Activated B cell treated with CpG ODN at 0.5 μM for 24 hours (primary cell): ENCODE measurements around the gene HSF2BP. TPM values are rescaled to one million over a fixed set of nuclear protein-coding genes. Genes with fewer than 3 reads are reported as not detected.
"Not testable (repeated sequence)": the region's sequence is repeated elsewhere in the genome, so short reads cannot be mapped to it uniquely, and the experiment has no call there.

ENCODE experiments used
- ATAC-seq: fragments of 200-7000 bp; cut with Tn5 transposase; one replicate; pipeline ENCODE4 v1.10.0; 2021; ENCODE audit warnings: low read depth, mild to moderate bottlenecking, moderate library complexity
- CTCF ChIA-PET: fragments of 350-600 bp; sonication (Branson Sonifier 250); formaldehyde crosslinking; loops from one replicate; lab custom pipeline; 2021; ENCODE audit warnings: antibody characterized with exemption; lab: Charles Lee
- POLR2A ChIA-PET: fragments of 350-600 bp; sonication (Branson Sonifier 250); formaldehyde crosslinking; loops from one replicate; lab custom pipeline; 2021; ENCODE audit warnings: antibody characterized with exemption; lab: Charles Lee
- DNase-seq: peaks from one replicate; pipeline ENCODE4 v3.0.0; 2022
- H3K27ac Mint-ChIP-seq: one replicate; pipeline ENCODE4 v1.8.0; 2020; ENCODE audit warnings: mixed read lengths
- H3K27me3 Mint-ChIP-seq: one replicate; pipeline ENCODE4 v1.8.0; 2021; ENCODE audit warnings: mixed read lengths
- H3K36me3 Mint-ChIP-seq: one replicate; pipeline ENCODE4 v1.8.0; 2021; ENCODE audit warnings: low read depth, mixed read lengths
- H3K4me1 Mint-ChIP-seq: one replicate; pipeline ENCODE4 v1.8.0; 2021; ENCODE audit warnings: mixed read lengths
- H3K4me3 Mint-ChIP-seq: one replicate; pipeline ENCODE4 v1.8.0; 2020; ENCODE audit warnings: mild to moderate bottlenecking, mixed read lengths
- H3K9me3 Mint-ChIP-seq: one replicate; pipeline ENCODE4 v1.8.0; 2020; ENCODE audit warnings: mixed read lengths
- intact Hi-C: fragments of 100-400 bp; cut with micrococcal nuclease; formaldehyde crosslinking; loops from one replicate; pipeline ENCODE4 v1.15.1; 2024
- total RNA-seq: library from RNA; stranded (reverse); gene quantifications from 2 replicates; pipeline ENCODE4 v1.2.3, GENCODE V29; 2022

HSF2BP gene
- total RNA-seq, 1 donor from 2014 or later = 0.58 TPM

DNA sequence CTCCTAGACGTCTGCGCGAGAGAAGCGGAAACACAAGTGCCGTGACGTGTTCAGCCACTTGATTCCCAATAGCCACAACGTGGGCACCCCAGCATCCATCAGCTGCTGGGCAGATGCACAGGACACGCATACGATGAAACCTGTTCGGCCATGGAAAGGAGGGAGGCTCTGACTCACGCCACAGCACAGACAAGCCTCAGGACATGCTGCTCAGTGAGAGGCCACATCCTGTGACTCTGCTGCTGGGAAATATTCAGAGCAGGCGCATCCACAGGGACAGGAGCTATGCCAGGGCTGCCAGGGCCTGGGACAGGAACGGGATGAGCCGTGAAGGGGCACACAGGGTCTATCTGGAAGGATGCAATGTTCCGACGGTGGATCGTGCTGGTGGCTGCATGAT lies 171.1 kb downstream of the HSF2BP start:
- DNase-seq, H3K27me3 Mint-ChIP-seq, ATAC-seq, intact Hi-C loops, POLR2A ChIA-PET, H3K27ac Mint-ChIP-seq, CTCF ChIA-PET, H3K9me3 Mint-ChIP-seq, H3K4me3 Mint-ChIP-seq, H3K36me3 Mint-ChIP-seq, H3K4me1 Mint-ChIP-seq: not testable (repeated sequence)

- H3K4me3 Mint-ChIP-seq, H3K9me3 Mint-ChIP-seq, DNase-seq, H3K27me3 Mint-ChIP-seq, H3K4me1 Mint-ChIP-seq, H3K36me3 Mint-ChIP-seq, POLR2A ChIA-PET, ATAC-seq, H3K27ac Mint-ChIP-seq, CTCF ChIA-PET, intact Hi-C loops: not testable (repeated sequence)
Measured at GRCh38 chr21:43486051-43486450, 173.2 kb downstream of the HSF2BP start.

GRCh38 chr21:43485016-43485415 lies 174.3 kb downstream of the HSF2BP start:
- H3K9me3 Mint-ChIP-seq, H3K4me1 Mint-ChIP-seq, H3K27ac Mint-ChIP-seq, POLR2A ChIA-PET, H3K36me3 Mint-ChIP-seq, H3K27me3 Mint-ChIP-seq, ATAC-seq, intact Hi-C loops, CTCF ChIA-PET, DNase-seq, H3K4me3 Mint-ChIP-seq: not testable (repeated sequence)

- H3K4me3 Mint-ChIP-seq, ATAC-seq, H3K9me3 Mint-ChIP-seq, DNase-seq, H3K27me3 Mint-ChIP-seq, intact Hi-C loops, H3K4me1 Mint-ChIP-seq, H3K27ac Mint-ChIP-seq, CTCF ChIA-PET, H3K36me3 Mint-ChIP-seq, POLR2A ChIA-PET: not testable (repeated sequence)
Measured at GRCh38 chr21:43479197-43479596, 180.1 kb downstream of the HSF2BP start.

Other genes with a start within 250 kb of the HSF2BP start
- gene SIK1, start 232.4 kb downstream of the HSF2BP start, total RNA-seq = 20.2 and 20.4 TPM in 2 replicates
- gene RRP1B, start 72 bp upstream of the HSF2BP start, total RNA-seq = 29.6 and 32.0 TPM in 2 replicates
- 45.2 and 54.2 TPM in 2 replicates for gene PDXK, start 59.6 kb upstream of the HSF2BP start, total RNA-seq
- gene CSTB, start 116.8 kb upstream of the HSF2BP start, total RNA-seq = 16.0 and 17.1 TPM in 2 replicates
- 36.8 and 37.0 TPM in 2 replicates for gene RRP1, start 130.1 kb upstream of the HSF2BP start, total RNA-seq
- gene AGPAT3, start 205.7 kb upstream of the HSF2BP start, total RNA-seq = 48.9 and 57.7 TPM in 2 replicates